SK-N-SH (cell line): ENCODE results near the gene SLC9A7. TPM values are rescaled to one million over a fixed set of nuclear protein-coding genes. Genes with fewer than 3 reads are reported as not detected.
A peak's percentile ranks its signal among the peaks of the same experiment; 100 is the strongest.

Source experiments
- CTCF ChIA-PET: fragments of 300-600, 350-600 bp; formaldehyde crosslinking; extraction: SDS; loops from one replicate; lab custom pipeline; 2021; lab: Yijun Ruan, JAX
- POLR2A ChIA-PET: fragments of 350-600 bp; sonication (Branson Sonifier 250); formaldehyde crosslinking; extraction: SDS; loops from one replicate; lab custom pipeline; 2020; ENCODE audit warnings: antibody characterized with exemption, inconsistent platforms; lab: Yijun Ruan, JAX
- DNase-seq: peaks from one replicate; pipeline ENCODE4 v3.0.0; 2012
- H2AFZ ChIP-seq: fragments of 200-600 bp; sonication (generic); 2 replicates; pipeline ENCODE4 v1.8.1; 2016; ENCODE audit warnings: antibody characterized with exemption, mild to moderate bottlenecking, low read depth
- H3F3A ChIP-seq: fragments of 200-600 bp; sonication (generic); replicated peaks from 2 replicates; pipeline ENCODE3; 2016; ENCODE audit warnings: antibody characterized with exemption, mild to moderate bottlenecking; ENCODE audit not compliant: insufficient read depth
- H3K27ac ChIP-seq, 2 experiments: fragments of 200-500 bp in 1 of 2; fragments of 200-600 bp in 1 of 2; sonication (Bioruptor generic) in 1 of 2; sonication (generic), shearing (Covaris generic) in 1 of 2; 2 replicates each; pipeline versions ENCODE4 v1.5.1 to v1.6.1; 2014 to 2016; ENCODE audit warnings: low read depth in 2 of 2, inconsistent platforms in 1 of 2, low read length in 1 of 2, mild to moderate bottlenecking in 1 of 2, mixed read lengths in 1 of 2
- H3K27me3 ChIP-seq: fragments of 200-600 bp; sonication (generic), shearing (Covaris generic); 2 replicates; pipeline ENCODE4 v1.6.1; 2016; ENCODE audit warnings: mixed run types; ENCODE audit not compliant: insufficient read depth
- H3K36me3 ChIP-seq, 2 experiments: fragments of 200-500 bp in 1 of 2; fragments of 200-600 bp in 1 of 2; sonication (Bioruptor generic) in 1 of 2; sonication (generic) in 1 of 2; replicated peaks in 1 of 2; 2 replicates each; pipeline versions ENCODE3 to v1.5.1; 2014 to 2016; ENCODE audit warnings: low read length in 1 of 2, mild to moderate bottlenecking in 1 of 2; ENCODE audit not compliant: insufficient read depth in 2 of 2, control insufficient read depth in 1 of 2
- H3K4me1 ChIP-seq, 2 experiments: fragments of 200-500 bp in 1 of 2; fragments of 200-600 bp in 1 of 2; sonication (Bioruptor generic) in 1 of 2; sonication (generic), shearing (Covaris generic) in 1 of 2; 2 replicates each; pipeline versions ENCODE4 v1.5.1 to v1.6.1; 2014 to 2016; ENCODE audit warnings: low read depth in 1 of 2, low read length in 1 of 2, mixed run types in 1 of 2; ENCODE audit not compliant: insufficient read depth in 2 of 2, control insufficient read depth in 1 of 2
- H3K4me2 ChIP-seq: fragments of 200-600 bp; sonication (generic), shearing (Covaris generic); 2 replicates; pipeline ENCODE4 v1.6.1; 2017; ENCODE audit warnings: mixed run types
- H3K4me3 ChIP-seq, 2 experiments: fragments of 200-500 bp in 1 of 2; fragments of 200-600 bp in 1 of 2; sonication (Bioruptor generic) in 1 of 2; sonication (generic), shearing (Covaris generic) in 1 of 2; 2 replicates each; pipeline versions ENCODE4 v1.5.1 to v1.8.1; 2014 to 2016; ENCODE audit warnings: low read depth in 2 of 2, inconsistent platforms in 1 of 2, low read length in 1 of 2, mild to moderate bottlenecking in 1 of 2, mixed read lengths in 1 of 2, moderate library complexity in 1 of 2
- H3K79me2 ChIP-seq: fragments of 200-600 bp; sonication (generic); 2 replicates; pipeline ENCODE4 v1.8.1; 2017; ENCODE audit warnings: mild to moderate bottlenecking; ENCODE audit not compliant: insufficient read depth
- H3K9ac ChIP-seq: fragments of 200-600 bp; sonication (generic); 2 replicates; pipeline ENCODE4 v1.6.1; 2017; ENCODE audit warnings: mixed run types
- H3K9me2 ChIP-seq: fragments of 200-600 bp; sonication (generic); 2 replicates; pipeline ENCODE4 v1.6.1; 2017; ENCODE audit warnings: mixed run types
- H3K9me3 ChIP-seq: fragments of 200-600 bp; sonication (generic); 2 replicates; pipeline ENCODE4 v1.6.1; 2017; ENCODE audit warnings: mixed run types, mild to moderate bottlenecking, moderate library complexity
- H4K20me1 ChIP-seq: fragments of 200-600 bp; sonication (generic); 2 replicates; pipeline ENCODE4 v1.6.1; 2017; ENCODE audit warnings: mild to moderate bottlenecking, mixed run types; ENCODE audit not compliant: insufficient read depth
- CHD2 ChIP-seq: fragments of 150-350 bp; IDR thresholded peaks from 2 replicates; pipeline ENCODE4 v1.6.1; 2018; ENCODE audit warnings: low read length; ENCODE audit not compliant: partially characterized antibody
- ELF1 ChIP-seq: IDR thresholded peaks from 2 replicates; pipeline ENCODE4 v1.4.0; 2012
- EP300 ChIP-seq, 2 experiments: IDR thresholded peaks; 2 replicates each; pipeline versions ENCODE4 v1.4.0 to v1.6.1; 2012; ENCODE audit warnings: borderline replicate concordance in 1 of 2, low read depth in 1 of 2, low read length in 1 of 2
- EZH2phosphoT487 ChIP-seq: fragments of 200-600 bp; sonication (generic); IDR thresholded peaks from 2 replicates; pipeline ENCODE4 v1.6.1; 2017; ENCODE audit warnings: low read depth, mixed run types, mild to moderate bottlenecking, antibody characterized with exemption, moderate library complexity, borderline replicate concordance
- FOSL2 ChIP-seq: IDR thresholded peaks from 2 replicates; pipeline ENCODE4 v1.4.0; 2012; ENCODE audit warnings: low read depth, mild to moderate bottlenecking, moderate library complexity, borderline replicate concordance
- FOXJ3 ChIP-seq: sonication (generic); formaldehyde crosslinking; IDR thresholded peaks from 2 replicates; pipeline ENCODE4 v1.5.1; 2020; ENCODE audit warnings: mild to moderate bottlenecking, missing genetic modification reagents
- GATA2 ChIP-seq: sonication (generic); formaldehyde crosslinking; IDR thresholded peaks from 2 replicates; pipeline ENCODE4 v1.5.0; 2020; ENCODE audit warnings: mild to moderate bottlenecking, missing genetic modification reagents
- MXI1 ChIP-seq: IDR thresholded peaks from 2 replicates; pipeline ENCODE4 v1.6.1; 2012; ENCODE audit warnings: mild to moderate bottlenecking, low read depth, low read length, improper control_type of control experiment
- POLR2AphosphoS5 ChIP-seq: IDR thresholded peaks from 2 replicates; pipeline ENCODE4 v1.6.1; 2012; ENCODE audit warnings: low read depth, low read length
- RCOR1 ChIP-seq: fragments of 150-350 bp; IDR thresholded peaks from 2 replicates; pipeline ENCODE4 v1.6.1; 2017; ENCODE audit warnings: antibody characterized with exemption, low read length
- RFX5 ChIP-seq: IDR thresholded peaks from 2 replicates; pipeline ENCODE4 v1.6.1; 2012; ENCODE audit warnings: mild to moderate bottlenecking, improper control_type of control experiment, low read length
- SIN3A ChIP-seq: IDR thresholded peaks from 2 replicates; pipeline ENCODE4 v1.6.1; 2012; ENCODE audit warnings: low read depth, mild to moderate bottlenecking, low read length, moderate library complexity, borderline replicate concordance
- TAF1 ChIP-seq: IDR thresholded peaks from 2 replicates; pipeline ENCODE4 v1.6.1; 2012; ENCODE audit warnings: low read depth, mild to moderate bottlenecking, low read length, moderate library complexity, borderline replicate concordance
- TCF12 ChIP-seq: IDR thresholded peaks from 2 replicates; pipeline ENCODE4 v1.4.0; 2012
- WGBS: methylation state at CpG from one replicate; pipeline ENCODE4 v1.1.6; 2017; ENCODE audit warnings: low lambda C conversion rate; 5-methylcytosine and 5-hydroxymethylcytosine counted together
- polyA plus RNA-seq, 3 experiments: library from polyadenylated mRNA; depleted of rRNA; stranded (reverse); fragments of >200 nt; gene quantifications; 2 replicates each; pipeline ENCODE4 v1.2.3, GENCODE V29; 2012
- TF ChIP-seq, protein P1 (sequence below): fragments of 150-350 bp; IDR thresholded peaks from 2 replicates; pipeline ENCODE4 v1.6.1; 2016; ENCODE audit warnings: mild to moderate bottlenecking, low read depth, low read length
- TF ChIP-seq, protein P2 (sequence below): IDR thresholded peaks from 2 replicates; pipeline ENCODE4 v1.4.0; 2012; ENCODE audit warnings: low read depth

SLC9A7 gene
- polyA plus RNA-seq, 1 of the 3 experiments (the other 2 are of a cell fraction): 10.5 TPM

DNA sequence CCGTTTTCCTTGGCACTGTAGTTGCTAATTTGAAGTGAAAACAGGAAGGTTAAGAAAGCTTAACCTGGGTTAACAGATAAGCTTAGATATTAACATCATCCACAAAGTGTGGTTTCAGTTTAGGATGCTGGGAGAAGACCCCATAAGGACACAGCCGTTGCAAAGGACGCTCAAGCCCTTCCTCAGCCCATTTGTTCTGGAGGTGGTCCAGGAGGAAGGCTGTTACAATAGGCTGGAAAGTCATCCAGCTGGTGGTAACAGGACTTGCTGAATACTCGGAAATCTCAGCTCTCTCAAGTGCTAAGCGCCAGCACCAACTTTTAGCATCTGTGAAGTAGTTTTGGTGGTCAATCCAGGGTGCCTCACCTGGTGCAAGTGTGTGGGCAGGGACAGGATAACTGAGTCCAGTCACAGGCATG, 171.2 kb downstream of the SLC9A7 start:
- H3K4me2 ChIP-seq: peak overlapping the region; percentile 50
- H3F3A ChIP-seq: peaks cover 19% of the 10 kb centered on the region
- no peaks in the 10 kb centered on the region for H4K20me1 ChIP-seq
- peak overlapping the region; percentile 21; the same call in 1 of the 2 replicates for H2AFZ ChIP-seq
- H3K4me1 ChIP-seq: peaks cover 0 to 47% of the 10 kb centered on the region in 2 experiments; a peak in 2 of 4 replicates
- no peak for DNase-seq
- POLR2A ChIA-PET: no interaction called here
- CTCF ChIA-PET: interaction anchor here (0.9 kb wide), 1 partner anchor 99 kb away, joined by 3 read pairs; no protein-coding TSS in a partner anchor
- no peaks in the 10 kb centered on the region for H3K9me2 ChIP-seq
- H3K9ac ChIP-seq: peak overlapping the region; percentile 27; the same call in 1 of the 2 replicates
- WGBS: 43% methylated on average over 5 of the region's 5 CpGs
- no peaks in the 10 kb centered on the region for H3K36me3 ChIP-seq
- no peaks in the 10 kb centered on the region for H3K27me3 ChIP-seq
- TF ChIP-seq CHD2 (no peak), ELF1 (no peak), MXI1 (no peak), GATA2 (CRISPR knock-in tag) (no peak), POLR2AphosphoS5 (no peak), EP300 (IDR thresholded peaks at IDR 0.05; ENCODE audit: borderline replicate concordance in 1 of 2, low read depth in 1 of 2, low read length in 1 of 2) (no peak), EZH2phosphoT487 (no peak), RFX5 (no peak), SIN3A (no peak)
- TF ChIP-seq, protein P1, sequence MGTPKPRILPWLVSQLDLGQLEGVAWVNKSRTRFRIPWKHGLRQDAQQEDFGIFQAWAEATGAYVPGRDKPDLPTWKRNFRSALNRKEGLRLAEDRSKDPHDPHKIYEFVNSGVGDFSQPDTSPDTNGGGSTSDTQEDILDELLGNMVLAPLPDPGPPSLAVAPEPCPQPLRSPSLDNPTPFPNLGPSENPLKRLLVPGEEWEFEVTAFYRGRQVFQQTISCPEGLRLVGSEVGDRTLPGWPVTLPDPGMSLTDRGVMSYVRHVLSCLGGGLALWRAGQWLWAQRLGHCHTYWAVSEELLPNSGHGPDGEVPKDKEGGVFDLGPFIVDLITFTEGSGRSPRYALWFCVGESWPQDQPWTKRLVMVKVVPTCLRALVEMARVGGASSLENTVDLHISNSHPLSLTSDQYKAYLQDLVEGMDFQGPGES: no peak
- TF ChIP-seq, protein P2, sequence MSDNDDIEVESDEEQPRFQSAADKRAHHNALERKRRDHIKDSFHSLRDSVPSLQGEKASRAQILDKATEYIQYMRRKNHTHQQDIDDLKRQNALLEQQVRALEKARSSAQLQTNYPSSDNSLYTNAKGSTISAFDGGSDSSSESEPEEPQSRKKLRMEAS: no peak
- H3K4me3 ChIP-seq: 0 out of 4 replicates have a peak overlapping the region, but pooled peaks of 1 of the 2 experiments have one; percentile 17
- no peaks in the 10 kb centered on the region for H3K9me3 ChIP-seq
- H3K79me2 ChIP-seq: peaks cover 27% of the 10 kb centered on the region
- H3K27ac ChIP-seq: peak overlapping the region; percentile 17 to 78; a peak in 3 of 4 replicates

DNA sequence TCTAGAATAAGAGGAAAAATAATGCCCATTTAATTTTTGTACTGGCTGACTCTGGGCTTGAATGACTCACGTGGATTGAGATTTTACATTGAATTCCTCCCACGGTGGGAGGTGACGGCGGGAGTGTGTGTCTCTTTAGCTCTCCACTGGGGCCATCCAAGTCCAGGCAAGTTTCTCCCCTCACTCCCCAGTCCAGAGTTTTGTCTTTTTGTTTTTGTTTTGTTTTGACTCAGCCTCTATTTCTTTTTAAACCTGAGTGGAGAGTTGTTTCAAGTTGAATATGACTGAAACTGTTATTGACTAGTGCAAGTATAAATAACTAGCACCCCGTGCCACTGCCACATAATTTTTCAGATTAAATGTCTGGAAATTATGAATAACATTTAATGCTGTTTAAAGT, 171.8 kb downstream of the SLC9A7 start:
- H3K4me1 ChIP-seq: peaks cover 0 to 47% of the 10 kb centered on the region in 2 experiments; a peak in 2 of 4 replicates
- no peak overlapping the region for H3K4me3 ChIP-seq
- TF ChIP-seq, protein P1: no peak
- TF ChIP-seq RCOR1 (no peak), FOSL2 (0 out of 2 replicates have a peak, but pooled peaks have one; percentile 6), FOXJ3 (CRISPR knock-in tag) (no peak), TAF1 (no peak), GATA2 (CRISPR knock-in tag) (no peak), TCF12 (no peak)
- ChIA-PET CTCF (interaction anchor here (0.9 kb wide), 1 partner anchor 100 kb away, joined by 3 read pairs; no protein-coding TSS in a partner anchor), POLR2A (no interaction called here)
- no peaks in the 10 kb centered on the region for H4K20me1 ChIP-seq
- H3K36me3 ChIP-seq: no peaks in the 10 kb centered on the region
- H3K9me3 ChIP-seq: no peaks in the 10 kb centered on the region
- H3F3A ChIP-seq: peaks cover 25% of the 10 kb centered on the region
- WGBS: 26% methylated on average over 5 of the region's 5 CpGs
- DNase-seq: no peak
- H3K4me2 ChIP-seq: peak overlapping the region; percentile 50
- H3K27me3 ChIP-seq: no peaks in the 10 kb centered on the region
- no peaks in the 10 kb centered on the region for H3K9me2 ChIP-seq
- H3K79me2 ChIP-seq: peaks cover 27% of the 10 kb centered on the region
- H3K27ac ChIP-seq: peak overlapping the region in 1 of 2 experiments; percentile 78; a peak in 2 of 4 replicates
- H2AFZ ChIP-seq: peak overlapping the region; percentile 5; the same call in 1 of the 2 replicates
- H3K9ac ChIP-seq: peak overlapping the region; percentile 27; the same call in 1 of the 2 replicates
